ENCODE results near the gene LYSMD4.
"Not testable (repeated sequence)": the region's sequence is repeated elsewhere in the genome, so short reads cannot be mapped to it uniquely, and the experiment has no call there.

Gene LYSMD4

GRCh38 chr15:99744142-99744541 is 10.9 kb upstream of the LYSMD4 start:
- Histone ChIP-seq H3K27me3 (ENCODE audit: control insufficient read depth, insufficient read depth, low read length) (no peaks in the 10 kb centered on the region), H3K4me3 (ENCODE audit: low read length) (no peak overlapping the region), H3K4me1 (ENCODE audit: control insufficient read depth, insufficient read depth, low read length) (no peaks in the 10 kb centered on the region), H3K9ac (ENCODE audit: low read length) (no peak overlapping the region), H3K27ac (ENCODE audit: low read depth, low read length) (no peak overlapping the region), H3K36me3 (ENCODE audit: control insufficient read depth, insufficient read depth, low read length) (no peaks in the 10 kb centered on the region)

- H3K4me3 ChIP-seq (ENCODE audit: low read length), result no peak overlapping the region
- no peak overlapping the region for H3K9ac ChIP-seq (ENCODE audit: low read length)
- H3K4me1 ChIP-seq (ENCODE audit: control insufficient read depth, insufficient read depth, low read length), result no peaks in the 10 kb centered on the region
- H3K27ac ChIP-seq (ENCODE audit: low read depth, low read length), result no peak overlapping the region
- H3K27me3 ChIP-seq (ENCODE audit: control insufficient read depth, insufficient read depth, low read length), result no peaks in the 10 kb centered on the region
- H3K36me3 ChIP-seq (ENCODE audit: control insufficient read depth, insufficient read depth, low read length), result no peaks in the 10 kb centered on the region
These were observed 8.6 kb upstream of the LYSMD4 start for GRCh38 chr15:99741835-99742234.

GRCh38 chr15:99738021-99738847 is 5.0 kb upstream of the LYSMD4 start:
- Histone ChIP-seq H3K27ac (ENCODE audit: low read depth, low read length) (no peak overlapping the region), H3K36me3 (ENCODE audit: control insufficient read depth, insufficient read depth, low read length) (no peaks in the 10 kb centered on the region), H3K4me3 (ENCODE audit: low read length) (no peak overlapping the region), H3K9ac (ENCODE audit: low read length) (no peak overlapping the region), H3K27me3 (ENCODE audit: control insufficient read depth, insufficient read depth, low read length) (no peaks in the 10 kb centered on the region), H3K4me1 (ENCODE audit: control insufficient read depth, insufficient read depth, low read length) (no peaks in the 10 kb centered on the region)

- Histone ChIP-seq H3K9ac (ENCODE audit: low read length) (no peak overlapping the region), H3K36me3 (ENCODE audit: control insufficient read depth, insufficient read depth, low read length) (no peaks in the 10 kb centered on the region), H3K27ac (ENCODE audit: low read depth, low read length) (no peak overlapping the region), H3K27me3 (ENCODE audit: control insufficient read depth, insufficient read depth, low read length) (no peaks in the 10 kb centered on the region), H3K4me3 (ENCODE audit: low read length) (no peak overlapping the region), H3K4me1 (ENCODE audit: control insufficient read depth, insufficient read depth, low read length) (no peaks in the 10 kb centered on the region)
These were observed 3.5 kb upstream of the LYSMD4 start for GRCh38 chr15:99736702-99737101.

GRCh38 chr15:99735868-99736267 is 2.6 kb upstream of the LYSMD4 start:
- no peak overlapping the region for H3K9ac ChIP-seq (ENCODE audit: low read length)

GRCh38 chr15:99734575-99734974 is 1.3 kb upstream of the LYSMD4 start:
- H3K27me3 ChIP-seq (ENCODE audit: control insufficient read depth, insufficient read depth, low read length), result no peaks in the 10 kb centered on the region
- no peaks in the 10 kb centered on the region for H3K36me3 ChIP-seq (ENCODE audit: control insufficient read depth, insufficient read depth, low read length)
- H3K9ac ChIP-seq (ENCODE audit: low read length), result no peak overlapping the region
- no peak overlapping the region for H3K4me3 ChIP-seq (ENCODE audit: low read length)
- H3K27ac ChIP-seq (ENCODE audit: low read depth, low read length), result no peak overlapping the region
- H3K4me1 ChIP-seq (ENCODE audit: control insufficient read depth, insufficient read depth, low read length), result no peaks in the 10 kb centered on the region

More at GRCh38 chr15:99735868-99736267, 2.6 kb upstream of the LYSMD4 start:
- H3K4me1 ChIP-seq (ENCODE audit: control insufficient read depth, insufficient read depth, low read length), result no peaks in the 10 kb centered on the region
- no peaks in the 10 kb centered on the region for H3K27me3 ChIP-seq (ENCODE audit: control insufficient read depth, insufficient read depth, low read length)
- no peak overlapping the region for H3K4me3 ChIP-seq (ENCODE audit: low read length)
- H3K36me3 ChIP-seq (ENCODE audit: control insufficient read depth, insufficient read depth, low read length), result no peaks in the 10 kb centered on the region
- no peak overlapping the region for H3K27ac ChIP-seq (ENCODE audit: low read depth, low read length)

GRCh38 chr15:99734040-99734291 is 729 bp upstream of the LYSMD4 start:
- H3K9ac ChIP-seq (ENCODE audit: low read length), result peak overlapping the region; percentile 38
- H3K36me3 ChIP-seq (ENCODE audit: control insufficient read depth, insufficient read depth, low read length); H3K4me1 ChIP-seq (ENCODE audit: control insufficient read depth, insufficient read depth, low read length); H3K27me3 ChIP-seq (ENCODE audit: control insufficient read depth, insufficient read depth, low read length): not testable (repeated sequence)
- H3K27ac ChIP-seq (ENCODE audit: low read depth, low read length), result peak overlapping the region; percentile 97
- peak overlapping the region; percentile 85 for H3K4me3 ChIP-seq (ENCODE audit: low read length)

GRCh38 chr15:99732751-99733267 is 428 bp downstream of the LYSMD4 start:
- H3K27ac ChIP-seq (ENCODE audit: low read depth, low read length), result peak overlapping the region; percentile 84
- peak overlapping the region; percentile 68 for H3K9ac ChIP-seq (ENCODE audit: low read length)
- H3K27me3 ChIP-seq (ENCODE audit: control insufficient read depth, insufficient read depth, low read length), result no peaks in the 10 kb centered on the region
- peak overlapping the region; percentile 81 for H3K4me3 ChIP-seq (ENCODE audit: low read length)
- no peaks in the 10 kb centered on the region for H3K4me1 ChIP-seq (ENCODE audit: control insufficient read depth, insufficient read depth, low read length)
- H3K36me3 ChIP-seq (ENCODE audit: control insufficient read depth, insufficient read depth, low read length), result peaks cover 5% of the 10 kb centered on the region

- peak overlapping the region; percentile 84 for H3K27ac ChIP-seq (ENCODE audit: low read depth, low read length)
- peak overlapping the region; percentile 68 for H3K9ac ChIP-seq (ENCODE audit: low read length)
- H3K4me1 ChIP-seq (ENCODE audit: control insufficient read depth, insufficient read depth, low read length), result no peaks in the 10 kb centered on the region
- peaks cover 5% of the 10 kb centered on the region for H3K36me3 ChIP-seq (ENCODE audit: control insufficient read depth, insufficient read depth, low read length)
- H3K27me3 ChIP-seq (ENCODE audit: control insufficient read depth, insufficient read depth, low read length), result no peaks in the 10 kb centered on the region
- peak overlapping the region; percentile 81 for H3K4me3 ChIP-seq (ENCODE audit: low read length)
These were observed 1.0 kb downstream of the LYSMD4 start for GRCh38 chr15:99732124-99732750.

GRCh38 chr15:99731336-99732123 is 1.7 kb downstream of the LYSMD4 start:
- H3K27me3 ChIP-seq (ENCODE audit: control insufficient read depth, insufficient read depth, low read length), result no peaks in the 10 kb centered on the region
- peaks cover 5% of the 10 kb centered on the region for H3K36me3 ChIP-seq (ENCODE audit: control insufficient read depth, insufficient read depth, low read length)
- no peak overlapping the region for H3K27ac ChIP-seq (ENCODE audit: low read depth, low read length)
- no peaks in the 10 kb centered on the region for H3K4me1 ChIP-seq (ENCODE audit: control insufficient read depth, insufficient read depth, low read length)
- peak overlapping the region; percentile 81 for H3K4me3 ChIP-seq (ENCODE audit: low read length)
- no peak overlapping the region for H3K9ac ChIP-seq (ENCODE audit: low read length)

- Histone ChIP-seq H3K4me3 (ENCODE audit: low read length) (no peak overlapping the region), H3K4me1 (ENCODE audit: control insufficient read depth, insufficient read depth, low read length) (no peaks in the 10 kb centered on the region), H3K36me3 (ENCODE audit: control insufficient read depth, insufficient read depth, low read length) (peaks cover 5% of the 10 kb centered on the region), H3K27ac (ENCODE audit: low read depth, low read length) (no peak overlapping the region), H3K9ac (ENCODE audit: low read length) (no peak overlapping the region), H3K27me3 (ENCODE audit: control insufficient read depth, insufficient read depth, low read length) (no peaks in the 10 kb centered on the region)
These were observed 3.3 kb downstream of the LYSMD4 start for GRCh38 chr15:99729920-99730319.

- H3K27ac ChIP-seq (ENCODE audit: low read depth, low read length), result no peak overlapping the region
- no peak overlapping the region for H3K9ac ChIP-seq (ENCODE audit: low read length)
These were observed 3.9 kb downstream of the LYSMD4 start for GRCh38 chr15:99729327-99729726.

More at GRCh38 chr15:99729327-99729726, 3.9 kb downstream of the LYSMD4 start:
- no peak overlapping the region for H3K4me3 ChIP-seq (ENCODE audit: low read length)
- H3K36me3 ChIP-seq (ENCODE audit: control insufficient read depth, insufficient read depth, low read length), result peaks cover 5% of the 10 kb centered on the region
- no peaks in the 10 kb centered on the region for H3K27me3 ChIP-seq (ENCODE audit: control insufficient read depth, insufficient read depth, low read length)
- H3K4me1 ChIP-seq (ENCODE audit: control insufficient read depth, insufficient read depth, low read length), result no peaks in the 10 kb centered on the region
